Neuron (in vitro differentiated cells): ENCODE data around the gene MMP13.
"Not testable (repeated sequence)": the region's sequence is repeated elsewhere in the genome, so short reads cannot be mapped to it uniquely, and the experiment has no call there.

Experiments
- H2AFZ ChIP-seq: one replicate; pipeline ENCODE4 v1.6.1; 2013; ENCODE audit warnings: low read depth, mild to moderate bottlenecking, inconsistent platforms, low read length, moderate library complexity
- H3K27me3 ChIP-seq: one replicate; pipeline ENCODE4 v1.6.1; 2013; ENCODE audit warnings: low read length; ENCODE audit not compliant: insufficient read depth
- H3K36me3 ChIP-seq: one replicate; pipeline ENCODE4 v1.6.1; 2013; ENCODE audit warnings: low read length; ENCODE audit not compliant: insufficient read depth
- H3K4me1 ChIP-seq: one replicate; pipeline ENCODE4 v1.6.1; 2013; ENCODE audit warnings: low read length; ENCODE audit not compliant: insufficient read depth
- H3K4me3 ChIP-seq: 2 replicates; pipeline ENCODE4 v1.5.1; 2013; ENCODE audit warnings: mild to moderate bottlenecking, low read length, moderate library complexity
- H3K9me3 ChIP-seq: one replicate; pipeline ENCODE4 v1.6.1; 2013; ENCODE audit warnings: low read length

Gene MMP13

DNA sequence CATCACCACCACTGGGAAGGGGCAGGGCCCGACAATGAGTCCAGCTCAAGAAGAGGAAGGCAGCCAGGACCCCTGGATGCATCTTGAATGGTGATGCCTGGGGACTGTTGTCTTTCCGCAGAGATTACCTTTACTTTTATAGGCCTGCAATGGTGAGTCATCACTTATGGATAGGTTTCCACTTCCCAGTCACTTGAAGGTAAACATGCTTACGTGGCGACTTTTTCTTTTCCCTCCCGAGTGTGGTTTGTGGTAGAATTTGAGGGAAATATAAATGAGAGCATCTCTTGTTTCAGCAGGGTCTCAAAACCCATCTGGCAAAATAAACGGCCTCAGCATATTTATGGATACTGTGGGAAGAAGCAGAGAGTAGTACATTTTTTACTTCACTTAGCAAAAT lies at the start of gene MMP13:
MMP13 (minus strand) TSS at position 109 of the 400 bp plus-strand sequence; CDS start at position 82, 27 bp downstream.
- Histone ChIP-seq H3K9me3 (no peaks in the 10 kb centered on the region), H3K27me3 (no peaks in the 10 kb centered on the region), H3K4me1 (no peaks in the 10 kb centered on the region), H3K4me3 (no peak within 1 kb of the TSS), H3K36me3 (no peaks in the 10 kb centered on the region), H2AFZ (no peak within 1 kb of the TSS)

DNA sequence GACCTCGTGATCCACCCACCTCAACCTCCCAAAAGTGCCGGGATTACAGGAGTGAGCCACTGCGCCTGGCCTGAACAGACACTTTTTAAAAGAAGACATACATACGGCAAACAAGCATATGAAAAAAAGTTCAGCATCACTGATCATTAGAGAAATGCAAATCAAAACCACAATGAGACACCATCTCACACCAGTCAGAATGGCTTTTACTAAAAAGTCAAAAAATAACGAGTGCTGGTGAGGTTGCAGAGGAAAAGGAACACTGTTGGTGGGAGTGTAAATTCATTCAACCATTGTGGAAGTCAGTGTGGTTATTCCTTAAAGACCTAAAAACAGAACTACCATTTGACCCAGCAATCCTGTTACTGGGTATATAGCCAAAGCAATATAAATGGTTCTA lies 48.7 kb upstream of the MMP13 start:
- H3K9me3 ChIP-seq, H3K4me3 ChIP-seq, H2AFZ ChIP-seq, H3K27me3 ChIP-seq, H3K36me3 ChIP-seq, H3K4me1 ChIP-seq: not testable (repeated sequence)

DNA sequence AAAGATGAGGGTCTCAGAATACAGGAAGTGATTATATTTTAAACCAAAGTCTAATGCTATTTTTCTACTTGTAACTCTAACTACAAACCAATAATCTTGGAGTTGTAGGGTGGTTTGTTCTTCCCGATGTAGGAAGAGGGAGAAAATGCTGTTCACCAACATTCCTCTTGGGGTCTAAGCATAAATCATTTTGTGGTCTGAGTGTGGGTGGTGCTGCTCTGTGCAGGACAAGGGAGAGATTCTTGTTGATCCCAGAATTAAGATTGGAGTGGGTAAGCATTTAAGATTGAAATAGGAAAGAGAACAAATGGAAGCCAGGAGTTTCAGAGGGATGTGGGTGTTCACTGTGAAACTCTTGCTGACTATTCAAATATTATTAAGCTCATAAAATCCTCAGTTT lies 38.6 kb upstream of the MMP13 start:
- no peak overlapping the region for H3K4me3 ChIP-seq
- no peaks in the 10 kb centered on the region for H3K9me3 ChIP-seq
- H3K36me3 ChIP-seq: no peaks in the 10 kb centered on the region
- H3K27me3 ChIP-seq: no peaks in the 10 kb centered on the region
- H3K4me1 ChIP-seq: no peaks in the 10 kb centered on the region
- H2AFZ ChIP-seq: no peak overlapping the region

DNA sequence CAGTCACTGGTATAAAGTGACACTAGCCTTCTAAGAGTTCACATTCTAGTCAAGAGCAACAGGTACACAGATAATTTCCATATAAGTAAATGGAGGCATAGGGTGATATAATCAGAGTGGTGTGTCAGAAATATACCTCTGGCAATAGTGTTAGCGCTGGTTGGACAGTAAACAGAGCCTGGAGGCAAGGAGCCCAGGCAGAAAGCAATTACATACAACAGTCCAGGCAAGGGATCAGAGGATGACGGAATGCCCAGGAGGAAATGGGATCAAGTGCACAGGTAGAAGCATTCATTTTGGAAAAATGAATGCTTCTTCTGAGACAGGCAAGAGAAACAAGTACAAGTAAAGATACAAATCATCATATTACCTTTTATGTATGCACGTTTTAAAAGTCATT lies 36.2 kb upstream of the MMP13 start:
- no peaks in the 10 kb centered on the region for H3K4me1 ChIP-seq
- no peak overlapping the region for H2AFZ ChIP-seq
- H3K4me3 ChIP-seq: no peak overlapping the region
- H3K9me3 ChIP-seq: no peaks in the 10 kb centered on the region
- H3K36me3 ChIP-seq: no peaks in the 10 kb centered on the region
- H3K27me3 ChIP-seq: no peaks in the 10 kb centered on the region

DNA sequence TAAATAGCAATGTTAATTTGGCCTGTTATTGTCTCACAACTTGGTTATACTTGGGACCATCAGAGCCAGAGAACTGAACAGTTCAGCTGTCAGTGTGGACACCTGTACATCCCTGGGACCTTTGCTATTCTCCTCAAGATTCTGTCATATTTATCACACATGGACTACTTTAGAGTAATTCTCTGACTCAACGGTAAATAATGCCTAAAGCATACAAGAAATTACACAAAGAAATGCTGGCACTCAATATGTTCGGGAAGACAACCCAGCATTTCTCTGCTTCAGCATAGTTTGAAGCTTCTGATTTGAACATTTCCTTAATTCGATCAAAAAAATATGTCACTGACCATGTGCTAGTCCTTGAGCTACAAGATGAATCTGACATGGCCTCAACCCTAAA lies 34.6 kb upstream of the MMP13 start:
- no peaks in the 10 kb centered on the region for H3K9me3 ChIP-seq
- H3K27me3 ChIP-seq: no peaks in the 10 kb centered on the region
- no peaks in the 10 kb centered on the region for H3K4me1 ChIP-seq
- H3K4me3 ChIP-seq: no peak overlapping the region
- H3K36me3 ChIP-seq: no peaks in the 10 kb centered on the region
- H2AFZ ChIP-seq: no peak overlapping the region

DNA sequence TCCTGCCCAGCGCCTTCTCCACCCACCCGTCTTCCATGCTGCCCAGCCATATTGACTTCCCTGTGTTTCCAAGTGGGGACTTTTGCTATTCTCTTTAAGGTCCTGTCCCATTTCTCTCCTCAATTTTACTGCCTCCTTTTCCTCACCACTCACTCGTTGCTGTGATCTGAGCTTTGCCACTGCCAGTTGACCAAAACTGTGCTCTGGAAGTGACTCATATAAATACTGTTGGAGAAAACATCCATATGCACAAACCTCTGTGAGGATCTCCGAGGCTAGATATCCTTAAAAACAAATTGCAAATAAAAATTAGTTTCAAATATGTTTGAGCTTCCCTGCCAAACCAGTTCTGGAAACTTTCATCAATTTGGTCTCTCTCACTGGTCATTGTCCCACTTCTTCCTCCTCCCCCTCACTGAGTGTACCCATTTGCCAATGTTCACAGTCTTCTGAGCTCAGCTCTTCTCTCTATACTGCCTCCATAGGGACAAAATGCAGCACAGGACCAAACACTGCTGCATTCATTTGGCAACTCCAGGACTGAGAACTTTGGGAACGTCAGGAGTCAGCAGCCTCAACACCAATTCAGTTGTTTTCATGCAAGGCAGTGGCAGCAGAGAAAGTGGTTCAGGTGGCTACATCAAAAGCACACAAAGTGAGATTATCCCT lies 34.0 kb upstream of the MMP13 start:
- H3K9me3 ChIP-seq: no peaks in the 10 kb centered on the region
- no peak overlapping the region for H3K4me3 ChIP-seq
- no peak overlapping the region for H2AFZ ChIP-seq
- no peaks in the 10 kb centered on the region for H3K27me3 ChIP-seq
- H3K36me3 ChIP-seq: no peaks in the 10 kb centered on the region
- H3K4me1 ChIP-seq: no peaks in the 10 kb centered on the region

DNA sequence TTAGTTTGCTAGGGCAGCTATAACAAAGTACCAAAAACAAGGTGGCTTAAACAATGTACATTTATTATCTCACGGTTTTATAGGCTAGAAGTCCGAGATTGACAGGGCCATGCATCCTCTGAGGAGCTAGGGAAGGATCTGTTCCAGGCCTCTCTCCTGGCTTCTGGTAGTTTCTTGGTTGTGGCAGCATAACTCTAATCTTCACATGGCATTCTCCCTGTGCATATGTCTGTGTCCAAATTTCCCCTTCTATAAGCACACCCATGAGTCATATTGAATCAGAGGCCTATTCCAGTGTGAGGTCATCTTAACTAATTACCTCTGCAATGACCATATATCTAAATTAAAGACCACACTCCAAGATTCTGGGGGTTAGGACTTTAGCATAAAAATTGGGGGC lies 31.3 kb upstream of the MMP13 start:
- H3K36me3 ChIP-seq: no peaks in the 10 kb centered on the region
- no peaks in the 10 kb centered on the region for H3K4me1 ChIP-seq
- no peaks in the 10 kb centered on the region for H3K27me3 ChIP-seq
- no peak overlapping the region for H3K4me3 ChIP-seq
- no peaks in the 10 kb centered on the region for H3K9me3 ChIP-seq
- H2AFZ ChIP-seq: no peak overlapping the region

DNA sequence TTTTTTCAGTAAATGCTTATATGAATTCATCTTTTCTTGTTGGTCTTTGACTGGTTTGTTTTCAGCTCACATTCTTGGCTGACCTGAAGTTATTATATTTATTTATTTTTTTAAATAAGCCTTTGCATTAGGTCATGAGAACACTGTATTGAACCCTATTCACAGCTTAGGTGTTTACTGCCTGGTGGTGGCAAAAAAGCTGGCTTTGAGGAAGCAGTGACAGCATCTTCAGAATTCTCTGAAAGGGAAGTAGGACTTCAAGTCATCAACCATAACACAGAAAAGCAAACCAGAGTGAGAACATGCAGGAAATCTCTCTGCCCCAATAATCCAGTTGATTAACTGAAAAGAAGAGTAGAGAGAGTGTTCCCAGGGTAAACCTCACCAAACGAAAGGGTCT lies 30.3 kb upstream of the MMP13 start:
- Histone ChIP-seq H3K9me3 (no peaks in the 10 kb centered on the region), H3K4me1 (no peaks in the 10 kb centered on the region), H3K36me3 (no peaks in the 10 kb centered on the region), H3K27me3 (no peaks in the 10 kb centered on the region), H2AFZ (no peak overlapping the region), H3K4me3 (no peak overlapping the region)

DNA sequence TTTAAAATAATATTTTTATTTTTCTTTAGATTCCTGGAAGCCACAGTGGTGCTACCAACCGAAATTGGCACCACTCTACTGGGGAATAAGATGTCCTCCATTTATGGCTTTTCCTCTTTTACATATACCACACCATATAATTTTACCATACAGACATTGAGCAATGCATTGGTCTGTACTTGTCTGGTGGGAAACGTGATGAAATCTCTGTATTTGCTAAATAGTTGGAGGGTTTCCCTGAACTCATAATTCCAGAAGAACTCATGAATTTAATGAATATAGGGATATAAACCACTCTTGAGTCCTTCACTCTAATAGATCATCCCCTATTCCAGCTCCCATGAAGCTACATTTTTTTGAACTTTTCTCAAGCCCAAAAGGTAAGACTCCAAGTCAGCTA lies 28.0 kb upstream of the MMP13 start:
- no peaks in the 10 kb centered on the region for H3K36me3 ChIP-seq

DNA sequence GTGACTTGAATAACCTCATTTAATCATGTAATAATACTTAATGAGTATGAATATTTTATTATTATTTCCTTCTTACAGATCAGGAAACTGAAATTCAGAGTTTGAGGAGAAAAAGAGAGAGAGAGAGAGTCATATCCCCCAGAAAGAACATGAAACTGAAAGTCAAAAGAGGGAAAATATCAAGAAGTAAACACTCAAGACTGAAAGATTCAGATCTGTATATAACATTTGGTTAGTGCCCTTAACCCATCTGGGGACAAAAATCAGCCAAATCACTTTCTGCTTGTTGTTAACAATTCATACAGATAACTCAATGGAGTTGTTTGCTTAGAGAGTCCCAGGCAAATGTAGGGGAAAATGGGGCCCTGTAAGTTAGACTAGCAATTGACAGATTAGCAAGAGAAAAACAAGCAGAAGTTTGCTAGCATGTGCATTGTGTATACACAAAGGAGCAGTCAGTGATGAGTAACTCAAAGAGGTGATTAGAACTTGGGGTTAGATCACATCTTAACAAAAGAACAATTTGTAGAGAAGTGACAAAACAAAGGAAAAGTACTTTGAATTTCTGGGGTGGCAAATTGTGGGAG lies 25.9 kb upstream of the MMP13 start:
- H2AFZ ChIP-seq: no peak overlapping the region
- no peaks in the 10 kb centered on the region for H3K9me3 ChIP-seq
- H3K4me1 ChIP-seq: no peaks in the 10 kb centered on the region
- no peaks in the 10 kb centered on the region for H3K27me3 ChIP-seq
- H3K4me3 ChIP-seq: no peak overlapping the region
- H3K36me3 ChIP-seq: no peaks in the 10 kb centered on the region

More for the DNA sequence above, 28.0 kb upstream of the MMP13 start:
- H2AFZ ChIP-seq: no peak overlapping the region
- no peaks in the 10 kb centered on the region for H3K27me3 ChIP-seq
- no peaks in the 10 kb centered on the region for H3K9me3 ChIP-seq
- H3K4me1 ChIP-seq: no peaks in the 10 kb centered on the region
- no peak overlapping the region for H3K4me3 ChIP-seq

DNA sequence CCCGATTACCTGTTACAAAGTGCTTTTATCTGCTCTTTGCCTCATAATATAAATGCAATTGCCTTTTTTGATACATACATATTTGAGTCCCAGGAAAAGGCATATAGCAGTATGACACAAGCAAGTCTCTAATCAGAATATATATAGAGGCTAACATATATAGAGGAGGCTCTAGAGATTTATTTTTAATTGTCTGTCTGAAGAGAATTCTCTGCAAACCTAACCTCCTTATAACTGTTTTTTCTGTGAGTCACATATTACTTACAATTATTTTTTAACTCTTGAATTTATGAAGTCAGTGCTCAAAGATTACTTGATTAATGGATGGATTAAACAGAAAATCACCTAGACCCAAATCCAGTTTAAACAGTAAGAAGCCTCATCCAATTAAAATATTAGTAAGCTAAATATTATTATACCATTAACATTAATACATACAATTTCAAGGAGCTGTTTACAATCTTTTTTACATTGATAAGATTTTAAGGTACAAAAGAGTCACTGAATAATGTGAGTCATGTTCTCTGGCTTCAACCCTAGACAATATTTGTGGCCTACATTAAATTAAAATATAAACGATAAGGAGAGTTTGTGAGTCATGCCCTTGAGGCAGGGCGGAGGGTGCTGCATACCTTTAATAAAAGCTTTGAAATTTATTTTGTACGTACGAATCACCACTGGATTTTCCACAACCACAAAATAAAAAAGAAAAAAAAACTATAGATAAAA lies 19.2 kb upstream of the MMP13 start:
- no peaks in the 10 kb centered on the region for H3K27me3 ChIP-seq
- H2AFZ ChIP-seq: no peak overlapping the region
- no peaks in the 10 kb centered on the region for H3K9me3 ChIP-seq
- H3K4me3 ChIP-seq: no peak overlapping the region
- H3K36me3 ChIP-seq: no peaks in the 10 kb centered on the region
- no peaks in the 10 kb centered on the region for H3K4me1 ChIP-seq

DNA sequence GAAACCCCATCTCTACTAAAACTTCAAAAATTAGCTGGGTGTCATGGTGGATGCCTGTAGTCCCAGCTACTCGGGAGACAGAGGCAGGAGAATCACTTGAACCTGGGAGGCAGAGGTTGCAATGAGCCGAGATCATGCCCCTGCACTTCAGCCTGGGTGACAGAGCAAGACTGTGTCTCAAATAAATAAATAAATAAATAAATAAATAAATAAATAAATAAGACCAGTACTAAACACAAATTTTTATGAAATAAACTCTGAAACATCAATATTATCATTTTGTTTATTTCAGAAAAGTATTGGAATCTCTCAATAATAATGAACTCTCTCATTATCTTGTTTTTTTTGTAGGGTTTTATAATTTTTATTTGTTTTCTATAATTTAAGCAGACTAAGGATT lies 18.2 kb upstream of the MMP13 start:
- not testable (repeated sequence) for H3K36me3 ChIP-seq, H3K9me3 ChIP-seq, H2AFZ ChIP-seq, H3K4me1 ChIP-seq, H3K27me3 ChIP-seq, H3K4me3 ChIP-seq

DNA sequence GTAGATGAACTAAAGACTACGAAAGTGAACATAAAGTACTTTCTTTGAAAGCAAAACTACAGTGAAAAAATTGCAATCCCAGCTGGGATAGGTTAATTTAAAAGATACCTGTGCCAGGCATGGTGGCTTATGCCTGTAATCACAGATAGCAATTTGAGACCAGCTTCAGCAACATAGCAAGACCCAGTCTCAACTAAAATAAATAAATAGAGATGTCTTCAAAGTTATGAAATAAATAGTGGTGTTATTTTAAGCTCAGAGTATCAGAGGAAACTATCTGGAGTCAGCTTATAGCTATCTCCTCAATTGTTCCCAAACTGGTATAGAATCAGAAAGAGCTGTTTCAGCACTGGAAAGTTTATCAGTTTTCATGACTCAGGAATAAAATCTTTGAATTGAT lies 17.3 kb upstream of the MMP13 start:
- no peaks in the 10 kb centered on the region for H3K9me3 ChIP-seq
- no peaks in the 10 kb centered on the region for H3K27me3 ChIP-seq
- no peak overlapping the region for H2AFZ ChIP-seq
- H3K36me3 ChIP-seq: no peaks in the 10 kb centered on the region
- H3K4me3 ChIP-seq: no peak overlapping the region
- H3K4me1 ChIP-seq: no peaks in the 10 kb centered on the region
